ENCODE results near the gene GCK.

The GCK gene

GRCh38 chr7:44222776-44223261 lies 33.6 kb upstream of the GCK start:
- TF ChIP-seq CTCF (conservative IDR thresholded peaks at IDR 0.05; ENCODE audit: control insufficient read depth, insufficient read depth, low read depth, low read length): no peak
- H3K4me3 ChIP-seq (ENCODE audit: control insufficient read depth, low read depth, low read length): no peak overlapping the region
- DNase-seq (ENCODE audit: low read depth): no peak

- TF ChIP-seq CTCF (conservative IDR thresholded peaks at IDR 0.05; ENCODE audit: control insufficient read depth, insufficient read depth, low read depth, low read length): no peak
- no peak for DNase-seq (ENCODE audit: low read depth)
- no peak overlapping the region for H3K4me3 ChIP-seq (ENCODE audit: control insufficient read depth, low read depth, low read length)
Measured at GRCh38 chr7:44222074-44222473, 32.8 kb upstream of the GCK start.

- DNase-seq (ENCODE audit: low read depth): no peak
- no peak for TF ChIP-seq CTCF (conservative IDR thresholded peaks at IDR 0.05; ENCODE audit: control insufficient read depth, insufficient read depth, low read depth, low read length)
- no peak overlapping the region for H3K4me3 ChIP-seq (ENCODE audit: control insufficient read depth, low read depth, low read length)
Measured at GRCh38 chr7:44221231-44221791, 32.1 kb upstream of the GCK start.

GRCh38 chr7:44220358-44221112 lies 31.3 kb upstream of the GCK start:
- no peak for TF ChIP-seq CTCF (conservative IDR thresholded peaks at IDR 0.05; ENCODE audit: control insufficient read depth, insufficient read depth, low read depth, low read length)
- no peak overlapping the region for H3K4me3 ChIP-seq (ENCODE audit: control insufficient read depth, low read depth, low read length)
- no peak for DNase-seq (ENCODE audit: low read depth)

GRCh38 chr7:44220046-44220357 lies 30.8 kb upstream of the GCK start:
- no peak overlapping the region for H3K4me3 ChIP-seq (ENCODE audit: control insufficient read depth, low read depth, low read length)
- DNase-seq (ENCODE audit: low read depth): no peak

GRCh38 chr7:44219371-44220045 lies 30.3 kb upstream of the GCK start:
- DNase-seq (ENCODE audit: low read depth): no peak
- no peak for TF ChIP-seq CTCF (conservative IDR thresholded peaks at IDR 0.05; ENCODE audit: control insufficient read depth, insufficient read depth, low read depth, low read length)

More at GRCh38 chr7:44220046-44220357, 30.8 kb upstream of the GCK start:
- TF ChIP-seq CTCF (conservative IDR thresholded peaks at IDR 0.05; ENCODE audit: control insufficient read depth, insufficient read depth, low read depth, low read length): no peak

More at GRCh38 chr7:44219371-44220045, 30.3 kb upstream of the GCK start:
- no peak overlapping the region for H3K4me3 ChIP-seq (ENCODE audit: control insufficient read depth, low read depth, low read length)
